ENCODE results near the gene PIAS1. TPM values are rescaled to one million over a fixed set of nuclear protein-coding genes. Genes with fewer than 3 reads are reported as not detected.

Gene PIAS1
- total RNA-seq, 1 donor from 2014 or later = 67.8 TPM

DNA sequence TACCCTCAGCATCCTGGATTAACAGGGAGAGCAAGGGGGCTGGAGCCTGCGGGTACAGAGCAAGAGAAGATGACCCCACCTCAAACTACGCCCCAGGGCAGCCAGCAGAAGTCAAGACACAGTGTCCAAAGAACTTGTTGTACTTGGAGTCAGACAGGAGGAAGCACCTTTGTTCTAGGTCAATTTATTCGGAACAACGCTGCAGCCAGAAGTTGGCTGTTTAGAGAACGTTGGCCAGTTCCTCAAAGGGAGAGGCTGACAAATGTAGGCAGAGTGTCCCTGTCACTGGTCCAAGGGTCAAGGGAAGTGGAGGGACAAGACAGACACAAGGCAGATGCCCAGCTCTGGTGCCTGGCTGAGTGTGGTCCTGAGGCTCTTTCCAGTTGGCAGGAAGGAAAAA, 32.1 kb upstream of the PIAS1 start:
- Mint-ChIP-seq H3K27ac (ENCODE audit: unreplicated experiment) (no peak overlapping the region), H3K4me3 (ENCODE audit: unreplicated experiment) (no peak overlapping the region), H3K9me3 (ENCODE audit: unreplicated experiment) (no peaks in the 10 kb centered on the region), H3K4me1 (ENCODE audit: unreplicated experiment) (peaks cover 3% of the 10 kb centered on the region), H3K27me3 (ENCODE audit: unreplicated experiment) (peaks cover 4% of the 10 kb centered on the region), H3K36me3 (ENCODE audit: low read depth, unreplicated experiment) (no peaks in the 10 kb centered on the region)
- TF ChIP-seq, protein P1, sequence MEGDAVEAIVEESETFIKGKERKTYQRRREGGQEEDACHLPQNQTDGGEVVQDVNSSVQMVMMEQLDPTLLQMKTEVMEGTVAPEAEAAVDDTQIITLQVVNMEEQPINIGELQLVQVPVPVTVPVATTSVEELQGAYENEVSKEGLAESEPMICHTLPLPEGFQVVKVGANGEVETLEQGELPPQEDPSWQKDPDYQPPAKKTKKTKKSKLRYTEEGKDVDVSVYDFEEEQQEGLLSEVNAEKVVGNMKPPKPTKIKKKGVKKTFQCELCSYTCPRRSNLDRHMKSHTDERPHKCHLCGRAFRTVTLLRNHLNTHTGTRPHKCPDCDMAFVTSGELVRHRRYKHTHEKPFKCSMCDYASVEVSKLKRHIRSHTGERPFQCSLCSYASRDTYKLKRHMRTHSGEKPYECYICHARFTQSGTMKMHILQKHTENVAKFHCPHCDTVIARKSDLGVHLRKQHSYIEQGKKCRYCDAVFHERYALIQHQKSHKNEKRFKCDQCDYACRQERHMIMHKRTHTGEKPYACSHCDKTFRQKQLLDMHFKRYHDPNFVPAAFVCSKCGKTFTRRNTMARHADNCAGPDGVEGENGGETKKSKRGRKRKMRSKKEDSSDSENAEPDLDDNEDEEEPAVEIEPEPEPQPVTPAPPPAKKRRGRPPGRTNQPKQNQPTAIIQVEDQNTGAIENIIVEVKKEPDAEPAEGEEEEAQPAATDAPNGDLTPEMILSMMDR (IDR thresholded peaks at IDR 0.05; ENCODE audit: unreplicated experiment) = no peak
- DNase-seq (ENCODE audit: low spot score) = no peak

DNA sequence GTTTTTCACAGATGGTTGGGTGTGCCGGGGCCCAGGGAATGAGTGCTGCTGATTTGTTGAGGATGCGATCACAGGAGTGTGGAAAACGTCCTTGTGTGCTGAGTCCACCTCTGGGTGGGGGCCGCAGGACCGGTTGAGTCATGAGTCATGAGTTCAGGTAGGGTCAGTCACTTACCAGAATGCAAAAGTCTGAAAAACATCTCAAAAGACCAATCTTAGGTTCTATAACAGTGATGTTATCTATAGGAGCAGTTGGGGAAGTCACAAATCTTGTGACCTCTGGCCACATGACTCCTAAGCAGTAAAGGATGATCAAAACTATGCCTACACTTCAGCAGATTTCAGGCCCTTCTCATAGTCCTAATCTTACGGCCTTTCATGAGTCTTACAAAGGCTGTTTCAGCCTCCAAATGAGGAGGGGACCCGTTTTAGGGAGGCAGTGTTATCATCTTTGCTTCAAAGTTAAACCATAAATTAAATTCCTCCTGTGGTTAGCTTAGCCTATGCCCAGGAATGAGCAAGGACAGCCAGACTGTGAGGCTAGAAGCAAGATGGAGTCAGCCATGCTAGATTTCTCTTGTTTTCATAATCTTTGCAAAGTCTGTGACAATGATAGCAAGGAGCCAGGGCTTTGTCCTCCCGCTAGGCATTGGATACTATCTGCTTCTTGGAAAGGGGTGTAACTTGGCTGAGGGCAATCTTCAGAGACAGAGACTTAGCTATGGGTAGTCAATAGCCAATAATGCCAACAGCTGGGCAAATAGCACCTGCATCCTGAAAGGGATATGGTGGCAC, 30.6 kb upstream of the PIAS1 start:
- Mint-ChIP-seq H3K9me3 (ENCODE audit: unreplicated experiment) (no peaks in the 10 kb centered on the region), H3K27ac (ENCODE audit: unreplicated experiment) (no peak overlapping the region), H3K36me3 (ENCODE audit: low read depth, unreplicated experiment) (no peaks in the 10 kb centered on the region), H3K4me3 (ENCODE audit: unreplicated experiment) (no peak overlapping the region), H3K4me1 (ENCODE audit: unreplicated experiment) (peaks cover 3% of the 10 kb centered on the region), H3K27me3 (ENCODE audit: unreplicated experiment) (peaks cover 4% of the 10 kb centered on the region)
- TF ChIP-seq, protein P1 (IDR thresholded peaks at IDR 0.05; ENCODE audit: unreplicated experiment) = no peak
- DNase-seq (ENCODE audit: low spot score) = no peak

DNA sequence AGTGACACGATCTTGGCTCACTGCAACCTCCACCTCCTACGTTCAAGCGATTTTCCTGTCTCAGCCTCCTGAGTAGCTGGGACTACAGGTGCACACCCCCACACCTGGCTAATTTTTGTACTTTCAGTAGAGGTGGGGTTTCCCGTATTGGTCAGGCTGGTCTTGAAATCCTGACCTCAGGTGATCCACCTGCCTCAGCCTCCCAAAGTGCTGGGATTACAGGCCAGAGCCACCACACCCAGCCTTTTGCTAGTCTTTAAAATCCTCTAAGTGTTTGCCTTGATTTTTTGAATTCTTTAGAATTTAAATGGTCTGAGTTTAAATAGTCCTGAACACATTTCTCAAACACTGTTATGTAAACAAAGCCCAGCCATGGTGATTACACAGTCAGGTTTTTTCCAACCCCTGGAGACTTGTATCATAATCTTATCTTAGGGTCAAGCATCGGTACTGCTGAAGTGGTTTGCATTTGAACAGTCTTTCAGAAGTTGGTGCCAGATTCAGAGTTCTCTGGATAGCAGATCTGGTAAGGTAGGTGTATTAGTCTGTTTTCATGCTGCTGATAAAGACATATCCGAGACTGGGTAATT, 28.2 kb upstream of the PIAS1 start:
- TF ChIP-seq, protein P1 (IDR thresholded peaks at IDR 0.05; ENCODE audit: unreplicated experiment) = no peak
- Mint-ChIP-seq H3K9me3 (ENCODE audit: unreplicated experiment) (no peaks in the 10 kb centered on the region), H3K27me3 (ENCODE audit: unreplicated experiment) (peaks cover 4% of the 10 kb centered on the region), H3K27ac (ENCODE audit: unreplicated experiment) (no peak overlapping the region), H3K36me3 (ENCODE audit: low read depth, unreplicated experiment) (no peaks in the 10 kb centered on the region), H3K4me3 (ENCODE audit: unreplicated experiment) (no peak overlapping the region), H3K4me1 (ENCODE audit: unreplicated experiment) (peaks cover 2% of the 10 kb centered on the region)
- DNase-seq (ENCODE audit: low spot score) = no peak

DNA sequence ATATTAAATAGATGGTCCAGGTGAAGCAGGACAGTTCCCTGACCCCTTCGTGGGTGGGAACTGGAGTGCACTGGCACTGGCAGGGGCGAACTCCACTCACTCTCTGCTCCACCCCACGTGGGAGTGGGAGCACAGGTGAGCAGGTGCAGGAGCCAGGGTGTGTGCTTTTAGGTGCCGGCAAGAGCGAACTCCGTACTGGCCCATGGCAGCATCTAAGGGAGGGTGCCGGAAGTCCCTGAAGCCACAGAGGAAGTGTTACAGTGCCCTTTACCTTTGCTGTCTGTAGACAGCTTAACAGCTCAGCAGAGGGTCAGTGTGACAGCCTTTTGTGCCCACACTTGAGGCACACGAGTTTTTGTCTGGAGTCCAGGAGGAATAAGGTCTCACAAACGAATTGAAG, 26.7 kb upstream of the PIAS1 start:
- Mint-ChIP-seq H3K9me3 (ENCODE audit: unreplicated experiment) (no peaks in the 10 kb centered on the region), H3K27me3 (ENCODE audit: unreplicated experiment) (peaks cover 4% of the 10 kb centered on the region), H3K36me3 (ENCODE audit: low read depth, unreplicated experiment) (no peaks in the 10 kb centered on the region), H3K27ac (ENCODE audit: unreplicated experiment) (no peak overlapping the region), H3K4me1 (ENCODE audit: unreplicated experiment) (peaks cover 15% of the 10 kb centered on the region), H3K4me3 (ENCODE audit: unreplicated experiment) (no peak overlapping the region)
- TF ChIP-seq, protein P1 (IDR thresholded peaks at IDR 0.05; ENCODE audit: unreplicated experiment) = no peak
- no peak for DNase-seq (ENCODE audit: low spot score)
